ENCODE data around the gene KAZN. TPM values are rescaled to one million over a fixed set of nuclear protein-coding genes. Genes with fewer than 3 reads are reported as not detected.
"Not testable (repeated sequence)": the region's sequence is repeated elsewhere in the genome, so short reads cannot be mapped to it uniquely, and the experiment has no call there.

KAZN gene
- 3.8 TPM for polyA plus RNA-seq (2012; ENCODE audit: insufficient read depth, insufficient read length)

DNA sequence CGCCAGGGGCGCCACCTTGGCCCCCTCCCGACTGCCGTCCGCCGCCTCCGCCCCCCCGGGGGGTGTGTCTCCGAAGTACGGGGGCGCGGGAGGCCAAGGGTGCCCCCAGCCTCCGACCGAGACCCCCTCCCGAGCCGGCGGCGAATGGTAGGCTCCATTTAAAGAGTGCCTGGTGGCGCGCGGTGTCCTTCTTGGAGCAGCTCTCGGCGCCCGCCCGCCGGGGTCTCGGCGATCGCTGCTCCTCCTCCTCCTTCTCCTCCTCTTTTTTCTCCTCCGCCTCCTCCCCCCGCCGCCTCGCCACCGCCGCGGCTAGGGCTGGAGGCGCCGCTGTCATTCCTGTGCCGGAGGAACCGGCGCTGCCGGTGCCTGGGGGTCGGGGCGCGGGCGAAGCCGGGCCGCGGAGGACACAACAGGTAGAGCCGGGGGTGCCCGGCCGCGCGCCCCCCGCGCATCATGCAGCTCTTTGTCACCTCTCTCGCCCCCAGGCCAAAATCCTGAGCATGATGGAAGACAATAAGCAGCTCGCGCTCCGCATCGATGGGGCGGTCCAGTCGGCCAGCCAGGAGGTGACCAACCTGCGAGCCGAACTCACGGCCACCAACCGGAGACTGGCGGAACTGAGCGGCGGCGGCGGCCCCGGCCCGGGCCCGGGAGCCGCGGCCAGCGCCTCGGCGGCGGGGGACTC is at the start of gene KAZN:
Gene KAZN, plus strand, starts transcription at position 188 of the 685 bp plus-strand sequence.
- no peak for DNase-seq (ENCODE audit: low read depth, low spot score)
- no peak within 1 kb of the TSS for H3K4me3 ChIP-seq (ENCODE audit: low read length)

DNA sequence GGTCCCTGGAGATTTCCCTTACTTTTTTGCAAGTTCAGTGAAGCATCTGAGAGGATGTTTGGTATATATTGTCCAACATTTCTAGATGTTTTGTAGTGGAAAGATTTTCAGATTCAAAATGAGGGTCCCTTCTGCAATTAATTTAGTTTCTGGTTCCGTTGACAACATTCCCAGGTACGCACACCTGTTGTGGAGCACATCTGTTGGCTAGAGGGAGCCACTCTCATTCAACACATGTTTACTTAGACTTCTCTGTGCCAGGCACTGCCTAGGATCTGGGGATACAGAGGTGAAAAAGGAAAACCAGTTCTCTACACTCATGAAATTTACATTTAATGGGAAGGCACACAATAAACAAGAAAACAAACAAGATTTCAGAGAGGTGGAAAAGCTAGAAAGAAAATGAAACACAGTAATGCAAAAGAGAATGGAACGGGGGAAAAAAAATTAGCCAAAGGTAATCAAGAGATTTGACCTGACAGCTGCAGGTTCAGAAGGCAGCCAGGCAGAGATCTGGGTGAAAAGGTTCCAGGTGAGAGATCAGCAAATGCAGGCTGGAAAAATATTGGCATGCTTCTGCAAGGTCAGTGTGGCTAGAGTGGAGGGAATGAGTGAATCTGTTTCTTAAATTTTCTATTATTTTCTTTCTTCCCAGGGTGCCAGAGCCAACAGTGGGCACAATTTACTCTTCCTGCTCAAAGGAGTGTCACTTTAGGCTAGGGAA is 48.4 kb upstream of the KAZN start:
- no peak overlapping the region for H3K4me3 ChIP-seq (ENCODE audit: low read length)
- no peak for DNase-seq (ENCODE audit: low read depth, low spot score)

GRCh38 chr1:14551386-14551785 is 47.1 kb upstream of the KAZN start:
- DNase-seq (ENCODE audit: low read depth, low spot score) = no peak
- H3K4me3 ChIP-seq (ENCODE audit: low read length) = no peak overlapping the region

DNA sequence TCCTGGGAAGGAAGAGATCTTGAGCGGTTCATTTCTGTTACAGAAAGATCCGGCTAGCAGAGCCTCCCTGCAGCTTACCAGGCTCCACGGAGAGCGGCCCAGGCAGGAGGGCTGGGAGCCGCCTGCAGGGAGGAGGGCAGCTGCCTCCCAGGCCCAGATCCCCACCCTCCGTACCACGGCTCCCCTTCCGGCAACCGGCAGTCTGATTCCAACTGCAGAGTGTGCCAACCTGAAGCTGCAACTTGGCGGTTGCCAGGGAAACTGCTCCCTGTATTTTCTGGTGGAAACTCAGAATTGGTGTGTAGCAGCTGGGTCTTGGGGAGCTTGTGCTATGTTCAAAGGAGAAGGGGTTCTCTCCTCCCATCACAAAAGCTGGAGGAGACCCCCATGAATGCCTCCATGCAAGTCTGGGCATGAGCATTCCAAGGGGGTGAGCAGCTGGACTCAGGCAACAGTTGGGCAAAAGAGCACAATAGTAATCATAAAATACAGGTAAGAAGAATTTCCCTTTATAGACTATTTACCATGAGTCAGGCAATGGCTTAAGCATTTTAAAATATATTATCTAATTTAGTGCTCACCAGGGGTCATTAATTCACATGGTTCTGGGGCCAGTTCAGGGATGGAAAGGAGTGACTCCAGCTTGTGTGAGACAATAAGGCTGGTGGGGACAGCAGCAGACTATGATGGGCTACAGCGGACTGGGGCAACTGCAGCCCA is 46.1 kb upstream of the KAZN start:
- DNase-seq (ENCODE audit: low read depth, low spot score) = no peak

DNA sequence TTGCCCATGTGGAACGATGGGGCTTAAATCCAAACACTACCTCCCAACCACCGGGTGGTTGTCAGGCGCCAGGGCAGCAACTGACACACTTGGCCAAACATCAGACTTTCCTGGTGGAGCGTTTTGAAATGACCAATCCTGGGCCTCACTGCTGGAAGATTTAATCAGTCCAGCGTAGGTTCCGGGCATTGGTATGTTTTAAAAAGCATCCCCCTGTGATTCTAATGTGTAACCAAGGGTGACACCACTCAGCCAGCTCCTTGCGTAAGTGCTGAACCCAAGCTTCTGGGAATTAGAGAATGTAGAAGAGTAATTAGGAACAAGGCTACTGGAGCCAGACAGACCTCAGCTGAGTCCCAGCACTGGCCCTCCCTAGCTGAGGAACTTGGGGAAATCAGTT is 44.8 kb upstream of the KAZN start:
- no peak for DNase-seq (ENCODE audit: low read depth, low spot score)
- H3K4me3 ChIP-seq (ENCODE audit: low read length) = no peak overlapping the region

More for the DNA sequence above, 46.1 kb upstream of the KAZN start:
- no peak overlapping the region for H3K4me3 ChIP-seq (ENCODE audit: low read length)

GRCh38 chr1:14555091-14555490 is 43.4 kb upstream of the KAZN start:
- H3K4me3 ChIP-seq (ENCODE audit: low read length) = no peak overlapping the region
- no peak for DNase-seq (ENCODE audit: low read depth, low spot score)

- DNase-seq (ENCODE audit: low read depth, low spot score) = no peak
- no peak overlapping the region for H3K4me3 ChIP-seq (ENCODE audit: low read length)
These were observed 37.3 kb upstream of the KAZN start for GRCh38 chr1:14561014-14561693.

DNA sequence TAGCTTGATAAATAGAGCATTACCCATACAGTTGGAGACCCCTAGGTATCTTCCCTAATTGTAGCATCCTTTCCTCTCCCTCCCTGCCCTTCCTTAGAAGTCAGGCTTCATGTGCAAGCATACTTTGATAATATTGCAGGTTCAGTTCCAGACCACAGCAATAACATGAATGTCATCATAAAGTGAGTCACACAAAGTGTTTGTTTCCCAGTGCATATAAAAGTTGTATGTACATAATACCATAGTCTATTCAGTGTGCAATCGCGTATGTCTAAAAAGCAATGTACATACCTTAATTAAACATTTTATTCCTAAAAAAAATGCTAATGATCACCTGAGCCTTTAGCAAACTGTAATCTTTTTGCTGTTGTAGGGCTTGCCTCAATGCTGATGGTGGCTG is 33.4 kb upstream of the KAZN start:
- H3K4me3 ChIP-seq (ENCODE audit: low read length) = no peak overlapping the region
- no peak for DNase-seq (ENCODE audit: low read depth, low spot score)

DNA sequence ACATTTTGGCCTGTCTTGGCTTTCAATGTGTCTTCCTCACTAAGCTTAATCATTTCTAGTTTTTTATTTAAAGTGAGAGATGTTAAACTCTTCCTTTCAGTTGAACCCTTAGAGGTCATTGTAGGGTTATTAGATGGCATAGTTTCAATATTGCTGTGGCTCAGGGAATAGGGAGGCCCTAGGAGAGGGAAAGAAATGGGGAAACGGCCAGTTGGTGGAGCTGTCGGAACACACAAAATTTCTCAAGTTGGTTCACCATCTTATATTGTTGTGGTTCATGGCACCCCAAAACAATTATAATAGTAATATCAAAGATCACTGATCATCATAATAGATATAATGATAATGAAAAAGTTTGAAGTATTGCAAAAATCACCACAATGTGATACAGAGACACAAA is 31.4 kb upstream of the KAZN start:
- no peak for DNase-seq (ENCODE audit: low read depth, low spot score)
- no peak overlapping the region for H3K4me3 ChIP-seq (ENCODE audit: low read length)

DNA sequence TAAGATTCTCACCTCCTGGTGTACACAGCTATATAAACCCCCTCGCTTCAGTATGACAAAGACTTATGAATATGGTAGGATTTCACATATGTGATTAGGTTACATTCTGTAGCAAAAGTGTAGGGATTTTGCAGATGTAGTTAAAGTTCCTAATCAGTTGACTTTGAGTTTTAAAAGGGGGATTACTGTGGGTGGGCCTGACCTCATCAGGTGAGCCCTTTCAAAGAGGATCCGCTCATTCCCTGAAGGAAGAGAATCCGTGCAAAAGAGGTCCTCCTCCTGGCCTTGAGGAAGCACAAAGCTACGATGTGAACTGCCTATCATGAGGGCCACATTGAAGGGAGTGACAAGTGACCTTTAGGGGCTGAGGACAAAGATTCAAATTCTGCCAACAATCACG is 30.6 kb upstream of the KAZN start:
- no peak overlapping the region for H3K4me3 ChIP-seq (ENCODE audit: low read length)
- no peak for DNase-seq (ENCODE audit: low read depth, low spot score)

DNA sequence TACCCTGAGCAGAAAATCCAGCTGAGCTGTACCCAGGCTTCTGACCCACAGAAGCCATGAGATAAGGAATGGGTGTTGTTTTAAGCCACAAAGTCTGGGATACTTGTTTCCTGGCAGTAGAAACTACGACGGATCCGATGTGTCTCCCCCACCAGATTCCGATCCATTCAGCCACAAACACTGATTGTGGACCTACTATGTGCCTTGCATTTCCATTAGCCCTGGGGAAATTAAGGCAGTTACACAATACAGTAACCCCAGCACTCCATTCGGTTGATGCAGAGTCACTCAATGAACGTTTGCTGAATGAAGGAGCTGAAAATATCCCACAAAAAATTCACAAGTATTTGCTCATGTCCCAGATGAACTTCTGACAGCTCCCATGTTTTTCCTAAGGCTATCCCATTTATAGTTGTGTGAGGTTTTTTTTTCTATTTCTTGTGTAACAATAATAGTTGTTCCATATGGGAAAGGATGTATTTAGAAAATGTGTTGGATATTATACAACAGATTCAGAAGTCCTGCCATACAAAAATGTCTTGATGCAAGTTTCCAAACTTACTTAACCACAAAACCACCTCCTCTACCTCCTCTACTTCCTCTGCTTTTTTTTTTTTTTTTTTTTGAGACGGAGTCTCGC is 29.6 kb upstream of the KAZN start:
- no peak overlapping the region for H3K4me3 ChIP-seq (ENCODE audit: low read length)
- peak; percentile 44 for DNase-seq (ENCODE audit: low read depth, low spot score)

- no peak for DNase-seq (ENCODE audit: low read depth, low spot score)
- no peak overlapping the region for H3K4me3 ChIP-seq (ENCODE audit: low read length)
These were observed 28.0 kb upstream of the KAZN start for GRCh38 chr1:14570514-14570913.

DNA sequence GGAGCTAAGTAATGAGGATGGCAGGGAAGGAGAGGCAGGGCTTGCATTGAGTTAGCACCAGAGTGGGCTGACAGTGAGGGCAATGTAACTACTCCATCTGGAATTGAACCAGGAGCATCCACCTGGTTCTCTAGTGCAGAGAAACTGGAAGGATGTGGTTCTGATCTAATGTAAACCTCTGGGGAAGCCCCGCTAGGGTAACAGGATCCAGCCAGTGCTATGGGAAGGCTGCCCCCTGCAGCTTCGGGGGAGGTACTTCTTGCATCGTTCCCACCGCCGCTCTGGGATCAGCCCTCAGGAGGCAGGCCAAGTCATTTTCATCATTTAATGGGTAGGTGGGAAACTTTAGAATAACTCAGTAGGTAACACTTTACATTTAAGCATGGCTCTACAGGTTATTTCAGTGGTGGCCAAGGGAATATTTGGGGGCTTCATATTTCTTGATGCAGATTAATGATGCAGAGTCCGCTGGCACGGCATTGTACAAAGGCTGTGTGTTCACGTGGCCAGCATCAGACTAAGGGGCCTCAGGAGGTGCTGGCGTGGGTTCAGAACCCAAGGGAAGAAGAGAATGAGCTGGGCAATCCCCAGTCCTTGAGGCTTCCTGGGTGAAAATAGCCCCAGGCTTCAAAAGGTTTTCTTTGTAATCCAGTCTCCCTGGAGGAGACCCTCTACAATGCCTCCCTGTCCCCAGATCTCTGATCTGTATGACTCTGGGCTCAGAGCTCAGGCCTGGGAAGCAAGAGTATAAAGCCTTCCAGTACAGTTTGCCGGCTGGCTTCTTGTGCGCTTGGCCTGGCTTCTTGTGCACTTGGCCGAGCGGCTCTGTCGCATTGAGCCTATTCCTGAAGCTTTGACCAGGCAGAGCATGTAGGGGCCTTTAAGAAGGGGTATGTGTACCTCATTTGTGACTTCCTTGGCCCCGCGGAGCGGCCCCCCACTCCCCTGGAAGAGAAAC is 26.4 kb upstream of the KAZN start:
- peak; percentile 39 for DNase-seq (ENCODE audit: low read depth, low spot score)
- no peak overlapping the region for H3K4me3 ChIP-seq (ENCODE audit: low read length)

- no peak overlapping the region for H3K4me3 ChIP-seq (ENCODE audit: low read length)
- no peak for DNase-seq (ENCODE audit: low read depth, low spot score)
These were observed 25.6 kb upstream of the KAZN start for GRCh38 chr1:14572861-14573260.

DNA sequence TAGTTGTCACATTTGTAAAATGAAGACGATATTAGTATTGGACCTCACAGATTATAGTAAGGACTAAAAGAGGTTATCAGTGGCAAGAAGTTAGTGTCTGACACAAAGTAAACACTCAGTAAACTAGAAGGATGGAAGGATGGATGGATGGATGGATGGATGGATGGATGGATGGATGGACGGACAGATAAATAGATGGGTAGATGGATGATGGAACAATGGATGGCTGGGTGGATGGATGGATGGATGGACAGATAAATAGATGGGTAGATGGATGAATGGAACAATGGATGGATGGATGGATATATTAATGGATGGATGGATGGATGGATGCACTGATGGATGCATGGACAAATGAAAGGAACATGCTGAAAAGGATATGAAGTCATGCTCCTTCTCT is 22.3 kb upstream of the KAZN start:
- no peak for DNase-seq (ENCODE audit: low read depth, low spot score)
- H3K4me3 ChIP-seq (ENCODE audit: low read length) = no peak overlapping the region

DNA sequence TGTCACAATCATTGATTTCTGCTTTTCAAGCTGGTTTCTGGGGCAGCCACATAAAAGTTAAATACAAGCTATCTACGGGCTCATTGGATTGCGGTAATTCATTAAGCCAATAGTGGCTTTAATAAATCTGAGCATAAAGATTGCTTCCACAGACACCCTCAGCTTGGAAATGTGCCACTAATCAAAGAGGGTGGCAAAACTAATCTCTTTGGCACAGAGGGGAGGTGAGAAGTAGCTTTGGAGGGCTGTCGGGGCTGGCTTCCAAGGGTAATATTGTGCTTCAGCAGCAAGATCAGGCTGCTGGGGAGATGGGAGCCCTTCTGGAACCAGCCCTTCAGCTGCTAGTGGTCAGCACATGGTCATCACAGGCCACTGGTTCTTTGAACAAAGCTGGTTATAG is 21.2 kb upstream of the KAZN start:
- no peak for DNase-seq (ENCODE audit: low read depth, low spot score)

DNA sequence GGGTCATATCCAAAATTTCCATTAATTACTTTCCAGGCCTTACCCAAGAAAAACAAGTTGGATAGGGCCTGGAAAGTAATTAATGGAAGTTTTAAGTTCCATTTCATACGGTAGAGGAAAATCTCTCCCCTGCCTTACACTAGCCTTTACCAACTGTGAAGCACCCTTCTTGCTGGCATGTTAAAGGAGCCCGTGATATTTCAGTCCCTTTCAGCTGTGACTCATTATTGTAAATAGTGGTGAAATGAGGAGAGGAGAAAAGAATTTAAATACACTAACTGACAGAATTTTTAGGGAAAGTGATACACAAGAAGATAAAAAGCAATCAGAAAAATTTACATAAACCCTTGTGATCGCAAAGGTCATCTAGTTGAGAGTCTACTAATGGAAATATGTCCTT is 20.3 kb upstream of the KAZN start:
- no peak for DNase-seq (ENCODE audit: low read depth, low spot score)
- H3K4me3 ChIP-seq (ENCODE audit: low read length) = no peak overlapping the region

More for the DNA sequence above, 21.2 kb upstream of the KAZN start:
- no peak overlapping the region for H3K4me3 ChIP-seq (ENCODE audit: low read length)

DNA sequence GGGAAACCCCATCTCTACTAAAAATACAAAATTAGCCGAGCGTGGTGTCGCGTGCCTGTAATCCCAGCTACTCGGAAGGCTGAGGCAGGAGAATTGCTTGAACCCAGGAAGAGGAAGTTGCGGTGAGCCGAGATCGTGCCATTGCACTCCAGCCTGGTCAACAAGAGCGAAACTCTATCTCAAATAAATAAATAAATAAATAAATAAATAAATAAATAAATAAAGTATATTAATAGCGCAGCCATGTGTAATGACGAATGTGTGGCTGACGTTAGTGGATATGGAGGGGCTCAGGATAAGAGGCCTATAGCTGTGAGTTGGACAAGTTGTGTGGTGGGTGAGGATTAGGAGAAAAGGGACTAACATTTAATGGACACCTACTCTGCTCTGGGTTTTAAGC is 18.2 kb upstream of the KAZN start:
- not testable (repeated sequence) for DNase-seq (ENCODE audit: low read depth, low spot score); H3K4me3 ChIP-seq (ENCODE audit: low read length)
